ENCODE data around the gene HDGFL3. TPM values are rescaled to one million over a fixed set of nuclear protein-coding genes. Genes with fewer than 3 reads are reported as not detected.
"Not testable (repeated sequence)": the region's sequence is repeated elsewhere in the genome, so short reads cannot be mapped to it uniquely, and the experiment has no call there.

Gene HDGFL3
- total RNA-seq (42.9 TPM), polyA plus RNA-seq (34.1 TPM)

DNA sequence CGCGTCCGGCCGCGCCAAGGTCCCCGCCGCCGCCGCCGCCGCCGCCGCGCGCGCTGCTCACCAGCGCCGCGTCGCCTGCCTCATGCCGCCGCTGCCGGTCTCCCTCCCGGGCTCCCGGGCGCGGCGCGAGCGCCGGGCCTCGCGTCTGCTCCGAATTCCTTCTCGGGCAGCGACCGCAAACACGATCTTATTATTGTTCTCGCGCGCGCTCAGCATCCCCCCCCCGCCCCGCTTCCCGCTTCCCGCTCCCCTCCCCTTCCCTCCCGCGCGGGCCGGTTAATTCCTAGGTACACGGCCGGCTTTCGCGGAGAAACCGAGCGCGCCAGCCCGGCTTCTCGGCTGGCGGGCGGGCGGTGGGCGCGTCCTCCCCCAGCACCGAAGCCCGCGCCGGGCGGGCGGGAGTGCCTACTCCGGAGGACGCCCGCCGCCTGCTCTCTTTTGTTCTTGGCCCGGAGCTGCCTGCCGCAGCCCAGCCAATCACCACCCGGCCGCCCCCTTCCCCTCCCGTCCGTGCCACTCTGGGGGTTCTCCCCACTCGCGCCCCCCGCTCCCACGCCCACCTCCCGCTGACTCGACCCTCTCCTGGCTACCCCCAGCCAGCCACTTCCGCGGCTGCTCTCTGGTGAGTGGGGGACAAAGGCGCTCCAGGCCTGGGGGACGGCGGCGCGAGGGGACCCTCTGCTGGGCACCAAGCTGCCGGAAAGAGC, at the start of gene HDGFL3:
HDGFL3 (minus strand) TSS at position 164 of the 707 bp plus-strand sequence. CDS start 409 bp downstream, outside the sequence.
- Histone ChIP-seq H3K27ac (ENCODE audit: low read depth) (peak within 1 kb of the TSS; percentile 91), H3K36me3 (ENCODE audit: insufficient read depth) (no peaks in the 10 kb centered on the region), H3K4me1 (ENCODE audit: insufficient read depth) (no peaks in the 10 kb centered on the region), H3K4me3 (ENCODE audit: low read depth, low read length) (peak within 1 kb of the TSS; percentile 91)
- DNase-seq (ENCODE audit: extremely low spot score), result peak; percentile 31
- WGBS, result under 1% methylated on average over 94 of the region's 94 CpGs

DNA sequence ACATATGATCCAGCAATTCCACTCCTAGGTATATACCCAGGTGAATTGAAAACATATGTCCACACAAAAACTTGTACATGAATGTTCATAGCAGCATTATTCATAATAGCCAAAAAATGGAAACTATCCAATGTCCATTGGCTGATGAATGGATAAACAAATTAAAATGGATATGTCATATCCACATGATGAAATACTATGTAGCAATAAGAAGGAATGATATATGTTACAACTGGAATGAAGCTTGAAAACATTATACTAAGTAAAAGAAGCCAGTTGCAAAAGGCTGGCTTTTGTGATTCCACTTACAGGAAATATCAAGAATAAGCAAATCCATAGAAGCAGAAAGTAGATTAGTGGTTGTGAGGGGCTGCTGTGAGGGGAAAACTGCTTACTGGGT, 43.2 kb upstream of the HDGFL3 start:
- no peak for DNase-seq (ENCODE audit: extremely low spot score)
- Histone ChIP-seq H3K27ac (ENCODE audit: low read depth) (no peak overlapping the region), H3K4me3 (ENCODE audit: low read depth, low read length) (no peak overlapping the region), H3K36me3 (ENCODE audit: insufficient read depth) (no peaks in the 10 kb centered on the region), H3K4me1 (ENCODE audit: insufficient read depth) (no peaks in the 10 kb centered on the region)

DNA sequence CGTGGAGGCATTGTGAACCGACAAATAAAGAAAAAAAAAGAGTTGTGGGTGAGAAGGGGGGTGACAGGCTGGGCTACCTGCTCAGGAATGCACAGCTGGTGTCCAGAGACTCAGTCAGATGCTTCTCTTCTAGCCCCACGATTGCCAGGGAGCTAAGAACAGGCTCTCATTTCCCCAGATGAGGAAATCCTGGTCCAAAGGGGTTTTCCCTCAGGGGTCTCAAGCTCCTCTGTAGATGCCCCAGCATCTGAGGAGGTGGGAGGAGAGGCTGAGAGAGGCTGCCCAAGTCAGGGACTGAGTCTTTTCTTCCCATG, 41.4 kb upstream of the HDGFL3 start:
- H3K4me3 ChIP-seq (ENCODE audit: low read depth, low read length), result no peak overlapping the region
- no peaks in the 10 kb centered on the region for H3K36me3 ChIP-seq (ENCODE audit: insufficient read depth)
- WGBS, result 14% methylated on average over 3 of the region's 3 CpGs
- no peaks in the 10 kb centered on the region for H3K4me1 ChIP-seq (ENCODE audit: insufficient read depth)
- no peak overlapping the region for H3K27ac ChIP-seq (ENCODE audit: low read depth)
- no peak for DNase-seq (ENCODE audit: extremely low spot score)

DNA sequence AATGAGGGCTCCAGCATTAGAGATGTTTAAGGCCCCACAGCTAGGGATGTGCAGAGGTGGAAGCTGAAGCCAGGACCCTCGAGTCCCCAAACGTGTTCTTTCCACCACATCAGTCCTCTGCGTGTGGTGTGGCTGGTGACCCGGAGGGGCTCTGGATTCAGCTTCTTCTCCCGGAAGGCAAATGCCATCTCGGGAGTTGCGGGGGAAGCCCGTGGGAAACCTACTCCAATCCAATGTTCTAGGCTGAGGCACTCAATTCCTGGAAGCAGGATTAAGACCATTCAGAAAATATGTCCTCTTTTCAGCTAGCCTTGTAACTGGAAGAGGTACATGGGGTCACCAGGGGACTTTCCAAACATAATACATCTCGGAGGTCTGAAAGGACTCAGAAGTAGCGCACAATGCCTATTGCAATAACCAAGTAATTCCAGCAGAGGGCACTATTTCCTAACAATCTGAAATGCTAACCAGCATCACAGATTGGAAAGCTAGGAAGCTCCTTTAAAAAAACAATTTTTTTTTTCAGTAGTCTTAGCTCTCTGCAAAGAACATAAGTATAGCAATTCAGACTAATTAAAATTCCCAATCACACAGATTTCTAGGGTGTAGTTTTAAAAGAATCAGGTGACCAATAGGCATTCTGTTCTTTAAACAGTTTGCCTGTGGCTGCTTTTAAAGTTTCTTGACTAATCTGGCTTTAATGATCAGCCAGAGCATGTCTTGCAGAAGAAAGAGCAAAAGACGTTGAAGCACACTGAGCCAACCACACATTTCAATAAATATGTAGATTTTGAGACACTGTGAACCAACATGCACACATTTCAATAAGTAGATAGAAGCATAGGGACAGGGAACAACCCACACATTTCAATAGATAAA, 40.8 kb upstream of the HDGFL3 start:
- no peak overlapping the region for H3K4me3 ChIP-seq (ENCODE audit: low read depth, low read length)
- no peaks in the 10 kb centered on the region for H3K4me1 ChIP-seq (ENCODE audit: insufficient read depth)
- peak; percentile 48 for DNase-seq (ENCODE audit: extremely low spot score)
- 29% methylated on average over 11 of the region's 11 CpGs for WGBS
- no peaks in the 10 kb centered on the region for H3K36me3 ChIP-seq (ENCODE audit: insufficient read depth)
- H3K27ac ChIP-seq (ENCODE audit: low read depth), result no peak overlapping the region

DNA sequence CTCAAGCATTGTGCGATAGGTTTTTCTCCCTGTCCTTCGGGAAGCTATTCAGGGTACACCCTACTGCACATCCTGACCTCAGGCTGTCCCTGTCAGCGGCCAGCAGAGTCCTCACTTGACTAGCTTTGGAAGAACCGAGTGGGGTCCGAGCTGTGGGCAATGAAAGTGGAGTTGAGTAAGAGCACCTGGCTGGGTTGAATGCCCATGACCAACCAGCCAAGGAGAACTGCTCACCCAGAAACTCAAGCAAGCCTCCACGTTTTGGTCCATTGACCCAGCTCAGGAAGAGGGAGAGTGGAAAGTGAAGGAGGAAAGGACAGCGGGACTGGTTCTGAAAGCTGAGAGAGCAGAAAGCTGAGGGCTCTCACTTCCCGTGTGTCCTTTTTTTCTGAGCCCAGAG, 36.0 kb upstream of the HDGFL3 start:
- DNase-seq (ENCODE audit: extremely low spot score), result no peak
- no peak overlapping the region for H3K27ac ChIP-seq (ENCODE audit: low read depth)
- no peak overlapping the region for H3K4me3 ChIP-seq (ENCODE audit: low read depth, low read length)
- 74% methylated on average over 8 of the region's 8 CpGs for WGBS
- H3K36me3 ChIP-seq (ENCODE audit: insufficient read depth), result no peaks in the 10 kb centered on the region
- no peaks in the 10 kb centered on the region for H3K4me1 ChIP-seq (ENCODE audit: insufficient read depth)

DNA sequence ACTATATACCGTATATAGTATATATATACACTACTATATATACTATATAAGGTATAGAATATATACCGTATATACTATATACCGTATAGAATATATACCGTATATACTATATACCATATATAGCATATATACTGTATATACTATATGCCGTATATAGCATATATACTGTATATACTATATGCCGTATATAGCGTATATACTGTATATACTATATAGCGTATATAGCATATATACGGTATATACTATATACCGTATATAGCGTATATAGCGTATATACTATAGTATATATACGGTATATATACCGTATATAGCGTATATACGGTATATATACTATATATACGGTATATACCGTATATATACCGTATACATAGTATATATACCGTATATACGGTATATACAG, 22.6 kb upstream of the HDGFL3 start:
- H3K4me1 ChIP-seq (ENCODE audit: insufficient read depth), result no peaks in the 10 kb centered on the region
- DNase-seq (ENCODE audit: extremely low spot score), result no peak
- no peaks in the 10 kb centered on the region for H3K36me3 ChIP-seq (ENCODE audit: insufficient read depth)
- 95% methylated on average over 21 of the region's 21 CpGs for WGBS
- H3K27ac ChIP-seq (ENCODE audit: low read depth), result no peak overlapping the region
- no peak overlapping the region for H3K4me3 ChIP-seq (ENCODE audit: low read depth, low read length)

DNA sequence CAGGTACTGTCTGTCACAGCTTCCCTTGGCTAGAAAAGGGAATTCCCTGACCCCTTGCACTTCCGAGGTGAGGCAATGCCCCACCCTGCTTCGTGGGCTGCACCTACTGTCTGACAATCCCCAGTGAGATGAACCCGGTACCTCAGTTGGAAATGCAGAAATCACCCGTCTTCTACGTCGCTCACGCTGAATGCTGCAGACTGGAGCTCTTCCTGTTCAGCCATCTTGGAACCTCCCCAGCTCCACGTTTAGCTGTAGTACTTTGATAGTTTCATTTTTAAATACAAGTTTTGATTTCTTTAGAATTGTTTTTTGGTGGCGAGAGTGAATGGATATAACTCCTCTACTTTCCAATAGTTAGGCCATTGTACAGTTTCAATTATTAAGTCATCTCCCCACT, 17.8 kb upstream of the HDGFL3 start:
- Histone ChIP-seq H3K36me3 (ENCODE audit: insufficient read depth) (no peaks in the 10 kb centered on the region), H3K27ac (ENCODE audit: low read depth) (no peak overlapping the region), H3K4me1 (ENCODE audit: insufficient read depth) (no peaks in the 10 kb centered on the region), H3K4me3 (ENCODE audit: low read depth, low read length) (no peak overlapping the region)
- no peak for DNase-seq (ENCODE audit: extremely low spot score)
- WGBS, result 84% methylated on average over 9 of the region's 9 CpGs

DNA sequence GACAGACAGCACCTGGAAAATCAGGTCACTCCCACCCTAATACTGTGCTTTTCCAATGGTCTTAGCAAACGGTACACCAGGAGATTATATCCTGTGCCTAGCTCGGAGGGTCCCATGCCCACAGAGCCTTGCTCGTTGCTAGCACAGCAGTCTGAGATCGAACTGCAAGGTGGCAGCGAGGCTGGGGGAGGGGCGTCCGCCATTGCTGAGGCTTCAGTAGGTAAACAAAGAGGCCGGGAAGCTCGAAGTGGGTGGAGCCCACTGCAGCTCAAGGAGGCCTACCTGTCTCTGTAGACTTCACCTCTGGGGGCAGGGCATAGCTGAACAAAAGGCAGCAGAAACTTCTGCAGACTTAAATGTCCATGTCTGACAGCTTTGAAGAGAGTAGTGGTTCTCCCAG, 14.2 kb upstream of the HDGFL3 start:
- 96% methylated on average over 9 of the region's 9 CpGs for WGBS
- not testable (repeated sequence) for H3K27ac ChIP-seq (ENCODE audit: low read depth); H3K36me3 ChIP-seq (ENCODE audit: insufficient read depth); DNase-seq (ENCODE audit: extremely low spot score); H3K4me3 ChIP-seq (ENCODE audit: low read depth, low read length); H3K4me1 ChIP-seq (ENCODE audit: insufficient read depth)

DNA sequence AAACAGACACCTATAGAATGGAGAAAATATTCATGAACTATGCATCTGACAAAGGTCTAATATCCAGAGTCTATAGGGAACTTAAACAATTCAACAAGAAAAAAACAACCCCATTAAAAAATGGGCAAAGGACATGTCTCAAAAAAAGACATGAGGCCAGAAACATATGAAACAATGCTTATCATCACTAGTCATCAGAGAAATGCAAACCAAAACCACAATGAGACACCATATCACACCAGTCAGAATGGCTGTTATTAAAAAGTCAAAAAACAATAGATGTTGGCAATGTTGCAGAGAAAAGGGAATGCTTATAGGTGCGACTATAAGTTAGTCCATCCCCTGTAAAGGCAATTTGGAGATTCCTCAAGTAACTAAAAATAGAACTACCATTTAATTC, 11.4 kb upstream of the HDGFL3 start:
- 93% methylated on average over 1 of the region's 1 CpG for WGBS
- Histone ChIP-seq H3K4me3 (ENCODE audit: low read depth, low read length) (no peak overlapping the region), H3K27ac (ENCODE audit: low read depth) (no peak overlapping the region), H3K36me3 (ENCODE audit: insufficient read depth) (no peaks in the 10 kb centered on the region), H3K4me1 (ENCODE audit: insufficient read depth) (no peaks in the 10 kb centered on the region)
- no peak for DNase-seq (ENCODE audit: extremely low spot score)

DNA sequence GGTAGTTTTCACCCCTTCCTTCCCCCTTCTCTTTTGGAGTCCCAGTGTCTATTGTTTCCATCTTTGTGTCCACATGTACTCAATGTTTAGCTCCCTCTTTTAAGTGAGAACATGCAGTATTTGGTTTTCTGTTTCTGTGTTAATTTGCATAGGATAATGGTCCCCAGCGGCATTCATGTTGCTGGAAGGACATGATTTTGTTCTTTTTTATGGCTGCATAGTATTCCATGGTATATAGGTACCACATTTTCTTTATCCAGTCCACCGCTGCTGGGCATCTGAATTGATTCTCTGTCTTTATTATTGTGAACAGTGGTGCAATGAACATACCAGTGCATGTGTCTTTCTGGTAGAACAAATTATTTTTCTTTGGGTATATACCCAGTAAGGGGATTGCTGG, 7.7 kb upstream of the HDGFL3 start:
- no peak for DNase-seq (ENCODE audit: extremely low spot score)
- no peaks in the 10 kb centered on the region for H3K36me3 ChIP-seq (ENCODE audit: insufficient read depth)
- no peak overlapping the region for H3K27ac ChIP-seq (ENCODE audit: low read depth)
- H3K4me3 ChIP-seq (ENCODE audit: low read depth, low read length), result no peak overlapping the region
- H3K4me1 ChIP-seq (ENCODE audit: insufficient read depth), result no peaks in the 10 kb centered on the region
- WGBS, result 97% methylated on average over 2 of the region's 2 CpGs

DNA sequence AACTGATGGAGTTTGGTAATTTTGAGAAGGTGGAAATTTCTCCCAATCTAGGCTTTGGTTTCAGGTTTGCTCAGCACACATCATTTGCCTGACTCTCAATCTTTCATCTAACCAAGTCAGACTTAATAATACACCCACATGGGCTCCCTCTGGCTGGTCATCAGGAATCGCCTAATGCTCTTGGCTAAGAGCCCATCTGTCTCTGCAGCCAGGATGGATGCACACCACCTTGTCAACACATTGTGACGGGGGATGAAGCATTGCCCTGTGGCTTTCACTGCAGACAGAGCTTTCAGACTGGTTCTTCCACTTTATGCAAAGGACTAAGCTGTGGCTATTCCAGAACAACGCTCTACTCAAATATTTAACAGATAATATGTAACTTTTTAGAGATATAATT, 3.0 kb upstream of the HDGFL3 start:
- 33% methylated on average over 3 of the region's 3 CpGs for WGBS
- Histone ChIP-seq H3K4me3 (ENCODE audit: low read depth, low read length) (no peak overlapping the region), H3K27ac (ENCODE audit: low read depth) (no peak overlapping the region), H3K4me1 (ENCODE audit: insufficient read depth) (no peaks in the 10 kb centered on the region), H3K36me3 (ENCODE audit: insufficient read depth) (no peaks in the 10 kb centered on the region)
- DNase-seq (ENCODE audit: extremely low spot score), result no peak

DNA sequence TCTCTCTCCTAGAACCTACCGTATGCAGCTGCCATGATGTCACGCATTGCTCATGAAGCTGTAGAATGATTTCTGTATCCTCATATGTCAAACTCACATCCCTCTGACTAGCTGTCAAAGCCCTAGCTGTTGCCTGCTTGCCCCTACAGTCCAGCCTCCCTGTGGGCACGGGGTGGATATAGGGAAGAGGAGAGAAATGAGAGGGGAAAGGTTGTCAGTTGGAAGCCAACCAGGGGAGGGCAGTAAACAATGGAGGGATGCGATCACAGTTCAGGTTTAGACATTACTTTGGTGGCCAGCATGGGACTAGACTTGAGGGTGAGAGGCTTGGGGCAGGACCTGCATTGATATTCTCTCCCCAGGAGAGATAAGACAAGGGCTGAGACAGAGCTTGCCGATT, 1.7 kb upstream of the HDGFL3 start:
- Histone ChIP-seq H3K4me3 (ENCODE audit: low read depth, low read length) (no peak overlapping the region), H3K4me1 (ENCODE audit: insufficient read depth) (no peaks in the 10 kb centered on the region)
- 76% methylated on average over 5 of the region's 5 CpGs for WGBS

DNA sequence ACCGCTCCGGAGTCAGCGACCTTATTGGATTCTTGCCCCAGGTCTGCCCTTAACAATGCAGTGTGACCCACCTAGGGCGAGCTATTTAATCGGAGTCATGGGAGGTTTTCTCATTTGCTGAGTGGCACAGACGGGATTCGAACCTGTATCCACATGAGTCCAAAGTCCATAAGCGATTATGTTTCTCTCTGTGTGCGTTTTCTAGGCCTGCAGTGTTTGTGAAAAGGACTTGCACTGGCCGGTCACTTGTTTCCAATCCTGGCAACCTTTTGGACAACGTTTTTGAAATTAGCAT, 691 bp upstream of the HDGFL3 start:
- no peak for DNase-seq (ENCODE audit: extremely low spot score)
- Histone ChIP-seq H3K4me3 (ENCODE audit: low read depth, low read length) (peak overlapping the region; percentile 91), H3K4me1 (ENCODE audit: insufficient read depth) (no peaks in the 10 kb centered on the region), H3K27ac (ENCODE audit: low read depth) (no peak overlapping the region), H3K36me3 (ENCODE audit: insufficient read depth) (no peaks in the 10 kb centered on the region)
- 9% methylated on average over 11 of the region's 11 CpGs for WGBS

More for the DNA sequence above, 1.7 kb upstream of the HDGFL3 start:
- no peak overlapping the region for H3K27ac ChIP-seq (ENCODE audit: low read depth)
- H3K36me3 ChIP-seq (ENCODE audit: insufficient read depth), result no peaks in the 10 kb centered on the region
- no peak for DNase-seq (ENCODE audit: extremely low spot score)

DNA sequence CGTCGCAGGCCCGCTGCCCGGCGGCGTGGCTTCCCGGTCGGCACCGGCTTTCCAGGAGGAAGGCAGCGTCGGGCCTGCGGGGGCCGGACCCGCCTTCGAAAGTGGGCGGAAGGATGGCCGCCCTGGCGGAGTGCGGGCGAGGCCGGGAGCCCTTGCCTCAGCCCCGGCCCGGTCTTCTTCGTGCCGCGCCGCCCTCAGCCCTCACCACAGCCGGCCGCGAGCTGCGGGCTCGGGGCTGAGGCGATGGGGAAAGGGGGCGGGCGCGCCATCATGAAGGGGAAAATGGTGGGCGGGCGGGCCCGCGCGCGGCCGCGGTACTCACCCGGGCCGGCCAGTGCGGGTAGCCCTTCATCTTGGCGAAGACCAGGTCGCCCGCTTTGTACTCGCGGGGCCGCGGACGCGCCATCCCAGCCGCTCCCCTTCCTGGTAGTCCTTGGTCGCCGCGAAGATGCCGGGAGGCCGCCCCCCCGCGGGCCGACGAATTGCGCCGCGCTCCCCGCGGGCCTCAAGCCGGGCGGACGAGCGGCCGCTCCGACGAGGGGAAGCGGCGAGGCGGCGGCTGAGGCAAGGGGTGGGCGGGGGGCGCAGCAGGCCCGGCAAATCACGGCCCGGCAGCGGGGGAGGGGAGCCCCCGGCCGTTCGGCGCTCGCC, 489 bp downstream of the HDGFL3 start:
- Histone ChIP-seq H3K4me3 (ENCODE audit: low read depth, low read length) (peak overlapping the region; percentile 91), H3K27ac (ENCODE audit: low read depth) (peak overlapping the region; percentile 91), H3K4me1 (ENCODE audit: insufficient read depth) (no peaks in the 10 kb centered on the region), H3K36me3 (ENCODE audit: insufficient read depth) (no peaks in the 10 kb centered on the region)
- no peak for DNase-seq (ENCODE audit: extremely low spot score)
- under 1% methylated on average over 93 of the region's 93 CpGs for WGBS

Data from urinary bladder (tissue), 4 donors.